Neural progenitor cell (in vitro differentiated cells): ENCODE data around the gene G3BP1.

Experiments used
- EZH2 ChIP-seq: fragments of 200-600 bp; sonication (generic); IDR thresholded peaks from 2 replicates; pipeline ENCODE4 v1.6.1; 2017; ENCODE audit warnings: antibody characterized with exemption, mild to moderate bottlenecking, moderate library complexity
- EZH2phosphoT487 ChIP-seq: fragments of 200-600 bp; sonication (generic); IDR thresholded peaks from 2 replicates; pipeline ENCODE4 v1.6.1; 2017; ENCODE audit warnings: antibody characterized with exemption
- TF ChIP-seq, protein P1 (sequence below): fragments of 200-600 bp; sonication (generic); IDR thresholded peaks from 2 replicates; pipeline ENCODE4 v1.5.1; 2017; ENCODE audit warnings: antibody characterized with exemption, mild to moderate bottlenecking

DNA sequence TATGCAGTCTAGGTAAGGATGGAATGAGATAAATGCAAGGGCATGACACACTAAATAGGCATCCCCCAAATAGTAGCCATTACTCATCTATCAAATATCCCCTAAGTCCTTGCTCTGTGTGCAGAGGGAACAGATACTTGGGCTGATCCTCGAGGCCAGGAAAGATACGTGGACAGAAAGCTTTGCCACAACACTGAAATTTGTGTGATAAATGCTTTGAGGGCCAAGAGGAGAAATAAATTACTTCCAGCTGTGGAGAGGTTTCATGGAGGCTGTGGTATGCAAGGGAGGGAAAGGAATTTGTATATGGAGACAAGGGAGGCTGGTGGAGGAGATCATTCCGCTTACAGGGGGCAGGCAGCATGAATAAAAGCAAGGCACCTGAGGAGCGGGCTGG is 31.8 kb upstream of the G3BP1 start:
- TF ChIP-seq, protein P1, sequence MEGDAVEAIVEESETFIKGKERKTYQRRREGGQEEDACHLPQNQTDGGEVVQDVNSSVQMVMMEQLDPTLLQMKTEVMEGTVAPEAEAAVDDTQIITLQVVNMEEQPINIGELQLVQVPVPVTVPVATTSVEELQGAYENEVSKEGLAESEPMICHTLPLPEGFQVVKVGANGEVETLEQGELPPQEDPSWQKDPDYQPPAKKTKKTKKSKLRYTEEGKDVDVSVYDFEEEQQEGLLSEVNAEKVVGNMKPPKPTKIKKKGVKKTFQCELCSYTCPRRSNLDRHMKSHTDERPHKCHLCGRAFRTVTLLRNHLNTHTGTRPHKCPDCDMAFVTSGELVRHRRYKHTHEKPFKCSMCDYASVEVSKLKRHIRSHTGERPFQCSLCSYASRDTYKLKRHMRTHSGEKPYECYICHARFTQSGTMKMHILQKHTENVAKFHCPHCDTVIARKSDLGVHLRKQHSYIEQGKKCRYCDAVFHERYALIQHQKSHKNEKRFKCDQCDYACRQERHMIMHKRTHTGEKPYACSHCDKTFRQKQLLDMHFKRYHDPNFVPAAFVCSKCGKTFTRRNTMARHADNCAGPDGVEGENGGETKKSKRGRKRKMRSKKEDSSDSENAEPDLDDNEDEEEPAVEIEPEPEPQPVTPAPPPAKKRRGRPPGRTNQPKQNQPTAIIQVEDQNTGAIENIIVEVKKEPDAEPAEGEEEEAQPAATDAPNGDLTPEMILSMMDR: no peak
- TF ChIP-seq EZH2 (no peak), EZH2phosphoT487 (no peak)
